ENCODE results near the gene HBM.
"Not testable (repeated sequence)": the region's sequence is repeated elsewhere in the genome, so short reads cannot be mapped to it uniquely, and the experiment has no call there.

HBM gene

GRCh38 chr16:168424-168823 lies 2.6 kb downstream of the HBM start:
- no peak for TF ChIP-seq CTCF (IDR thresholded peaks at IDR 0.05; ENCODE audit: borderline replicate concordance, extremely low read depth, low read length, poor library complexity, severe bottlenecking)
- TF ChIP-seq EZH2 (IDR thresholded peaks at IDR 0.05; ENCODE audit: borderline replicate concordance, low read depth, low read length, severe bottlenecking): no peak

GRCh38 chr16:169014-169413 lies 3.2 kb downstream of the HBM start:
- H3K4me2 ChIP-seq (ENCODE audit: insufficient read depth, low read length): no peak overlapping the region
- no peak for TF ChIP-seq CTCF (IDR thresholded peaks at IDR 0.05; ENCODE audit: borderline replicate concordance, extremely low read depth, low read length, poor library complexity, severe bottlenecking)
- no peak overlapping the region for H3K27ac ChIP-seq (ENCODE audit: low read length)
- H4K20me1 ChIP-seq (ENCODE audit: insufficient read depth, low read length): no peaks in the 10 kb centered on the region; the same call in 1 of the 2 replicates
- H3K27me3 ChIP-seq (ENCODE audit: insufficient read depth, low read length, poor library complexity): no peaks in the 10 kb centered on the region
- H3K9ac ChIP-seq (ENCODE audit: low read depth, low read length): no peak overlapping the region
- H3K4me1 ChIP-seq (ENCODE audit: insufficient read depth, low read length): no peaks in the 10 kb centered on the region
- no peak overlapping the region for H2AFZ ChIP-seq (ENCODE audit: low read depth, low read length)
- DNase-seq (no peak), ATAC-seq (ENCODE audit: insufficient read depth, low read depth) (no peak)
- no peaks in the 10 kb centered on the region for H3K36me3 ChIP-seq (ENCODE audit: insufficient read depth, low read length)
- H3K4me3 ChIP-seq (ENCODE audit: low read depth in 1 of 2, low read length in 2 of 2): no peak overlapping the region
- H3K9me3 ChIP-seq (ENCODE audit: insufficient read depth, low read length, severe bottlenecking): no peaks in the 10 kb centered on the region
- no peaks in the 10 kb centered on the region for H3K79me2 ChIP-seq (ENCODE audit: insufficient read depth, low read length)

More at GRCh38 chr16:168424-168823, 2.6 kb downstream of the HBM start:
- no peak overlapping the region for H3K4me3 ChIP-seq (ENCODE audit: low read depth in 1 of 2, low read length in 2 of 2)
- no peaks in the 10 kb centered on the region for H3K9me3 ChIP-seq (ENCODE audit: insufficient read depth, low read length, severe bottlenecking)
- H3K79me2 ChIP-seq (ENCODE audit: insufficient read depth, low read length): no peaks in the 10 kb centered on the region
- H3K27ac ChIP-seq (ENCODE audit: low read length): no peak overlapping the region
- DNase-seq (no peak), ATAC-seq (ENCODE audit: insufficient read depth, low read depth) (no peak)
- no peak overlapping the region for H3K9ac ChIP-seq (ENCODE audit: low read depth, low read length)
- no peaks in the 10 kb centered on the region for H3K36me3 ChIP-seq (ENCODE audit: insufficient read depth, low read length)
- H3K4me1 ChIP-seq (ENCODE audit: insufficient read depth, low read length): no peaks in the 10 kb centered on the region
- H4K20me1 ChIP-seq (ENCODE audit: insufficient read depth, low read length): no peaks in the 10 kb centered on the region; the same call in 1 of the 2 replicates
- no peaks in the 10 kb centered on the region for H3K27me3 ChIP-seq (ENCODE audit: insufficient read depth, low read length, poor library complexity)
- no peak overlapping the region for H3K4me2 ChIP-seq (ENCODE audit: insufficient read depth, low read length)
- no peak overlapping the region for H2AFZ ChIP-seq (ENCODE audit: low read depth, low read length)

GRCh38 chr16:170088-170507 lies 4.3 kb downstream of the HBM start:
- peak; percentile 64; the same call in 2 of the 3 replicates for ATAC-seq (ENCODE audit: insufficient read depth, low read depth)
- H3K9ac ChIP-seq (ENCODE audit: low read depth, low read length); H3K4me1 ChIP-seq (ENCODE audit: insufficient read depth, low read length); H4K20me1 ChIP-seq (ENCODE audit: insufficient read depth, low read length); H3K79me2 ChIP-seq (ENCODE audit: insufficient read depth, low read length); H3K9me3 ChIP-seq (ENCODE audit: insufficient read depth, low read length, severe bottlenecking); H3K4me2 ChIP-seq (ENCODE audit: insufficient read depth, low read length); H3K27ac ChIP-seq (ENCODE audit: low read length); H3K36me3 ChIP-seq (ENCODE audit: insufficient read depth, low read length); H3K4me3 ChIP-seq (ENCODE audit: low read depth in 1 of 2, low read length in 2 of 2); H2AFZ ChIP-seq (ENCODE audit: low read depth, low read length); H3K27me3 ChIP-seq (ENCODE audit: insufficient read depth, low read length, poor library complexity): not testable (repeated sequence)
- peak; percentile 31 for DNase-seq

- Histone ChIP-seq H3K27ac (ENCODE audit: low read length) (no peak overlapping the region), H4K20me1 (ENCODE audit: insufficient read depth, low read length) (peaks cover 7% of the 10 kb centered on the region), H3K79me2 (ENCODE audit: insufficient read depth, low read length) (no peaks in the 10 kb centered on the region), H3K9ac (ENCODE audit: low read depth, low read length) (no peak overlapping the region), H2AFZ (ENCODE audit: low read depth, low read length) (no peak overlapping the region), H3K4me2 (ENCODE audit: insufficient read depth, low read length) (no peak overlapping the region), H3K4me3 (ENCODE audit: low read depth in 1 of 2, low read length in 2 of 2) (no peak overlapping the region), H3K4me1 (ENCODE audit: insufficient read depth, low read length) (no peaks in the 10 kb centered on the region), H3K36me3 (ENCODE audit: insufficient read depth, low read length) (no peaks in the 10 kb centered on the region), H3K27me3 (ENCODE audit: insufficient read depth, low read length, poor library complexity) (no peaks in the 10 kb centered on the region), H3K9me3 (ENCODE audit: insufficient read depth, low read length, severe bottlenecking) (no peaks in the 10 kb centered on the region)
- DNase-seq: no peak
- TF ChIP-seq CTCF (IDR thresholded peaks at IDR 0.05; ENCODE audit: borderline replicate concordance, extremely low read depth, low read length, poor library complexity, severe bottlenecking) (no peak), EZH2 (IDR thresholded peaks at IDR 0.05; ENCODE audit: borderline replicate concordance, low read depth, low read length, severe bottlenecking) (no peak)
- ATAC-seq (ENCODE audit: insufficient read depth, low read depth): no peak
Observed at GRCh38 chr16:170788-171187, 5.0 kb downstream of the HBM start.

GRCh38 chr16:172374-172941 lies 6.7 kb downstream of the HBM start, which contains the start of gene HBA2:
HBA2 (plus strand) TSS chr16:172876; CDS start chr16:172913, 37 bp downstream.
- not testable (repeated sequence) for H3K27me3 ChIP-seq (ENCODE audit: insufficient read depth, low read length, poor library complexity); ATAC-seq (ENCODE audit: insufficient read depth, low read depth); H3K9ac ChIP-seq (ENCODE audit: low read depth, low read length)

GRCh38 chr16:173211-173854 lies 7.6 kb downstream of the HBM start:
- H2AFZ ChIP-seq (ENCODE audit: low read depth, low read length); ATAC-seq (ENCODE audit: insufficient read depth, low read depth); H3K27ac ChIP-seq (ENCODE audit: low read length); H3K4me1 ChIP-seq (ENCODE audit: insufficient read depth, low read length); H3K79me2 ChIP-seq (ENCODE audit: insufficient read depth, low read length); H3K9me3 ChIP-seq (ENCODE audit: insufficient read depth, low read length, severe bottlenecking); H3K4me2 ChIP-seq (ENCODE audit: insufficient read depth, low read length); H3K36me3 ChIP-seq (ENCODE audit: insufficient read depth, low read length); H3K4me3 ChIP-seq (ENCODE audit: low read depth in 1 of 2, low read length in 2 of 2); H3K9ac ChIP-seq (ENCODE audit: low read depth, low read length); H4K20me1 ChIP-seq (ENCODE audit: insufficient read depth, low read length); H3K27me3 ChIP-seq (ENCODE audit: insufficient read depth, low read length, poor library complexity); DNase-seq: not testable (repeated sequence)

More at GRCh38 chr16:172374-172941, 6.7 kb downstream of the HBM start, which contains the start of gene HBA2:
- H2AFZ ChIP-seq (ENCODE audit: low read depth, low read length); DNase-seq; H3K4me3 ChIP-seq (ENCODE audit: low read depth in 1 of 2, low read length in 2 of 2); H3K4me1 ChIP-seq (ENCODE audit: insufficient read depth, low read length); H3K9me3 ChIP-seq (ENCODE audit: insufficient read depth, low read length, severe bottlenecking); H3K79me2 ChIP-seq (ENCODE audit: insufficient read depth, low read length); H4K20me1 ChIP-seq (ENCODE audit: insufficient read depth, low read length); H3K36me3 ChIP-seq (ENCODE audit: insufficient read depth, low read length); H3K27ac ChIP-seq (ENCODE audit: low read length); H3K4me2 ChIP-seq (ENCODE audit: insufficient read depth, low read length): not testable (repeated sequence)
